LNCaP clone FGC (cell line): ENCODE data around the gene BCKDHA.

Source experiments
- DNase-seq: peaks from one replicate; pipeline ENCODE4 v3.0.0-alpha.2; 2011; ENCODE audit warnings: low read depth
- H3K4me3 ChIP-seq: 2 replicates; pipeline ENCODE4 v1.5.1; 2011; ENCODE audit warnings: mild to moderate bottlenecking, low read depth, low read length, control low read depth
- TF ChIP-seq, protein P1 (sequence below): IDR thresholded peaks from 2 replicates; pipeline ENCODE4 v1.5.1; 2012; ENCODE audit warnings: mild to moderate bottlenecking; ENCODE audit not compliant: control insufficient read depth, insufficient read depth; ENCODE audit errors: extremely low read depth

Gene BCKDHA

DNA sequence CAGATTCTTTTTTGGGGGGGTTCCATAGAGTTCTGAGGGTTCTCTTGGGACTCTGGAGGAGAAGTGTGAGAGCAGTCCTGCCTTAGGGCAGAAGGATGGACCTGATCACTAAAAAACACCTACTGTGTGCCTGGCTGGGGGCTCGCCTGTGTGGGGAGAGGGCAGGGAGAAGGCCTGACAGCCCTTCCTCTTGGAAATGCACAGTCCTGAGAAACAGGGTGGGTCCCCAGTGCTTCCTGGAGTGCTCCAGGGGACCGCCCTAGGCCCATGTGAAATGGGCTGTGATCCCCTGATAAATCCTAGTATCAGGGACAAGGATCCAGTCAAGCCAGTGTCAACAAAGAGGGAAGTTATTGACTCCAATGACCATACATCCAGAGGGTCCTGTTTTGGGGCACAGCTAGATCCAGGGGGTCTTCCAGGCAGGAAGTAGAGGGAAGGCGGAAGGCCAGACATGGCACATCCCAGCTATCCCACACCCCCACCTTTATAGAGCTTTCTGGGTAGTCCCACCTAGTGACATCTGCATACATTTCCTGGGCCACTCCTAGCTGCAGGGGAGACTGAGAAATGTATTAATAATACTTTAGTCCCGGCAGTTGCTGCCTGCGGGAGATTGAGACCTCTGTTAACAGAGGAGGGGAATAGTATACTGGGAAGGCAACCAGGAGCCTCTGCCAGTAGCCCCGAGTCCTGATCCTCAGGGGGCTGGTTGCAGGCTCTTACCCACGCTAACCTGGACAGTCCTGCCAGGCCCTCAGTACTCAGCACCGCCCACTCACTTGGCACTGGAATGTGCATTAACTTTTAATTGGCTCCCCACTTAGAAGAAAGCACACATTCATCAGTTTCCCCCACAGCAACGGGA lies 13.7 kb downstream of the BCKDHA start:
- H3K4me3 ChIP-seq, result no peak overlapping the region
- DNase-seq, result no peak
- TF ChIP-seq, protein P1, sequence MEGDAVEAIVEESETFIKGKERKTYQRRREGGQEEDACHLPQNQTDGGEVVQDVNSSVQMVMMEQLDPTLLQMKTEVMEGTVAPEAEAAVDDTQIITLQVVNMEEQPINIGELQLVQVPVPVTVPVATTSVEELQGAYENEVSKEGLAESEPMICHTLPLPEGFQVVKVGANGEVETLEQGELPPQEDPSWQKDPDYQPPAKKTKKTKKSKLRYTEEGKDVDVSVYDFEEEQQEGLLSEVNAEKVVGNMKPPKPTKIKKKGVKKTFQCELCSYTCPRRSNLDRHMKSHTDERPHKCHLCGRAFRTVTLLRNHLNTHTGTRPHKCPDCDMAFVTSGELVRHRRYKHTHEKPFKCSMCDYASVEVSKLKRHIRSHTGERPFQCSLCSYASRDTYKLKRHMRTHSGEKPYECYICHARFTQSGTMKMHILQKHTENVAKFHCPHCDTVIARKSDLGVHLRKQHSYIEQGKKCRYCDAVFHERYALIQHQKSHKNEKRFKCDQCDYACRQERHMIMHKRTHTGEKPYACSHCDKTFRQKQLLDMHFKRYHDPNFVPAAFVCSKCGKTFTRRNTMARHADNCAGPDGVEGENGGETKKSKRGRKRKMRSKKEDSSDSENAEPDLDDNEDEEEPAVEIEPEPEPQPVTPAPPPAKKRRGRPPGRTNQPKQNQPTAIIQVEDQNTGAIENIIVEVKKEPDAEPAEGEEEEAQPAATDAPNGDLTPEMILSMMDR, result no peak

DNA sequence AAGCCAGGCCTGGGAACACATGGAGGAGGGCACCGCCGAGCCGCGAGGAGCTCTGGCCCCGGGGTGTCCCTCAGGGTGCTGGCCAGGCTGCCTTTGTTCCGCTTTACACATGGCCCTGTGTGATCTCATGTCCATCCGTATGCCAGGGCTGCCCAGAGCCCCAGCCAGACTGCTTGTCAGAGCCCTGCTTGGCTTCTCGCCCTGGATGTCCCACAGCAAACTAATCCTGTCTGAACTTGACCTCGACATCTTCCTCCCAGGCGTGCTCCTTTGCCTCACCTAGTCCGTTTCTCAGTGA lies 14.3 kb downstream of the BCKDHA start:
- H3K4me3 ChIP-seq, result no peak overlapping the region
- TF ChIP-seq, protein P1, result no peak
- DNase-seq, result no peak

DNA sequence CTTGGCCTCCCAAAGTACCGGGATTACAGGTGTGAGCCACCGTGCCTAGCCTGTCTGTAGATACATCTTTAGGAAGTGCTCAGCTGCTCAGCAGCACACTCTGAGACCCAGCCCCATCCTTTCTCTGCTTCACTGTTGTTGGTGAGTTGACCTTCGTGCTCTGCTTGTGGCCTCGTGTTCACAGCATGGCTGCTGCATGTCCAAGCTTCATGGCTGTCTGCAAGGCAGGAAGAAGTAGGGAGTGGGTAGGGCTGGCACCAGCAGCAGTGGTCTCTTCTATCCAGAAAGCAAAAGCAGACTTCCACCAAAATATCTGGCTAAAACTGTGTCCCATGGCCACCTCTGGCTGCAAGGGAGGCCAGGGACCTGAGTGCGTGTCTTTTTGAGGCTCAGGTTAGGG lies 15.3 kb downstream of the BCKDHA start:
- DNase-seq, result no peak
- TF ChIP-seq, protein P1, result no peak
- no peak overlapping the region for H3K4me3 ChIP-seq

DNA sequence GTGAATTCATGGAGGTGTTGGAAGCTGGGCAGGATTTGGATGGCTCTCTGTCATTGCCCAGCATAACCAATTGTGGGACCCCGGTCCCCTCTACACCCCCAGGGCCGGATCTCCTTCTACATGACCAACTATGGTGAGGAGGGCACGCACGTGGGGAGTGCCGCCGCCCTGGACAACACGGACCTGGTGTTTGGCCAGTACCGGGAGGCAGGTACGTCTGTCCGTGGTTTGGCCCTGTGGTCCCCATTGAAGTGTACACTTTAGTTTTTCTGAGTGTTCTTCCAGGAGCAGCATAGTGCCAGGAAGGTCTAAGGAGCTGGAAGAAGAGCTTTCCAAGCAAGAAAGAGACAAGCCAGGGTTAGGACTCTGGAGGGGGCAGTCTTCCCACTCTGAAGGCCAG lies 16.3 kb downstream of the BCKDHA start:
- no peak overlapping the region for H3K4me3 ChIP-seq
- DNase-seq, result no peak
- TF ChIP-seq, protein P1, result no peak

DNA sequence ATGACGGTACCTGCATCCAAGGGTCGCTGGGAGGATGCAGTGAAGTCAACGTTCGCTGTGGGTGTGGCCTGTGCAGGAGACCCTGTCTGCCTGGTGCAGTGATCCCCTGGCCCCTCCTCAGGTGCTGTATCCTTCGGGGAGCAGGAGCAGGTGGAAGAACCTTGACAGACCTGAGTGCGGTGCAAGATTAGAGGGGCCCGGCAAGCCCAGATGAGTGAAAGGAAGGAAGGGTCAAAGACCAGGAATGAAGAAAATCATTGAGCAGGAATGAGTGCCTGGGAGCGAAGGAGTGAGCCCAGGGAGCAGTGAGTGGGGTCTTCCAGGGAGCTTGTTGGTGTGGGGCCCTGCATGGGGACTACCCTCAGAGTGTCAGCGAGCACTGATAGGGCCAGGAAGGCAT lies 16.8 kb downstream of the BCKDHA start:
- TF ChIP-seq, protein P1, result no peak

DNA sequence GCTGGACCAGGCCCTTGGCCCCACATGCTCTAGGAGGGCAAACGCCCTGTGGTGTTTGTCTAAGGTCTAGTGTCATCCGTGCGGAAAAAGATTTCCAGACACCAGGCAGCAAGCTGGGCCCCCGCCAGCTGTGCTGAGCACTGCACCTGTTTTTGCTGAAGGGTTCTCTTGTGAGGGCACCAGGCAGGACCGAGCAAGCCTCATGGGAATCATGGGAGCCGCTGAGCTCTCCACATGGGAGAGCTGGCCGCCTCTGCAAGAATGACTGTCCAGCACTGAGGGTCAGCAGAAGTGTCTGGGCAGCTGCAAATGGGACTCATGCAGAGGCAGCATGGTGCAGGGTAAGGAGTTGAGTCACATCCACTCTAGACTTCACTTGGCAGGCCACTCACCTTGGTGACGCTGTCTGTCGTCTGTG lies 17.5 kb downstream of the BCKDHA start:
- DNase-seq, result no peak
- H3K4me3 ChIP-seq, result no peak overlapping the region
- TF ChIP-seq, protein P1, result no peak

More for the DNA sequence above, 16.8 kb downstream of the BCKDHA start:
- no peak overlapping the region for H3K4me3 ChIP-seq
- DNase-seq, result no peak

DNA sequence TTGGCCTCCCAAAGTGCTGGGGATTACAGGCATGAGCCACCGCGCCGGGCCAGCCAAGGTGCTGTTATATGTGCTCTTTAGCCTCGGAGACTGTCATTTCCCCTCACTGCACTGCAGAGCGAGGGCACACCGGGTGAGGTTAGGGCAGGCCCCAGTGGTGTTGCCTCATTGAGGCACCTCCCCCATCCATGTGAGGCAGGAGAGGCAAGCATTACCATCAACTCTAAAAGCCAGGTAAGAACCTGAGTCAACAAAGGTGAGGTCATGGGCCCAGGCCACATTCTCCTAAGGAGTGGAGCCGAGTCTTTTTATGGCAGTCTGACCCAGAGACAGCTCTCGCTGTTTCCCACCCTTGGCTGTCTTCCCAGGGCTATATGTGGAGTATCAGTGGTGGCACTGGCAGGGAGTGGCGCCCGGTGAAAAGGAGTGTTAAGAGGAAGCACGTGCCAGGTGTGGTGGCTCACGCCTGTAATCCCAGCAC lies 18.6 kb downstream of the BCKDHA start:
- DNase-seq, result no peak
- TF ChIP-seq, protein P1, result no peak
- H3K4me3 ChIP-seq, result no peak overlapping the region
